Spinal cord (tissue), 10 donors: ENCODE results near the gene KCNQ5. TPM values are rescaled to one million over a fixed set of nuclear protein-coding genes. Genes with fewer than 3 reads are reported as not detected.

Experiments used
- DNase-seq, 6 donors: peaks; one replicate each; pipeline versions ENCODE4 v3.0.0 to v3.0.0-alpha.2; 2013 to 2015; ENCODE audit warnings: low spot score in 6 of 6, low read depth in 4 of 6
- H3K27ac ChIP-seq: one replicate; pipeline ENCODE4 v1.5.1; 2013; ENCODE audit warnings: low read depth, low read length, control low read depth
- H3K27me3 ChIP-seq: one replicate; pipeline ENCODE4 v1.6.1; 2013; ENCODE audit warnings: low read length; ENCODE audit not compliant: control insufficient read depth, insufficient read depth
- H3K36me3 ChIP-seq: one replicate; pipeline ENCODE4 v1.6.1; 2013; ENCODE audit warnings: low read length; ENCODE audit not compliant: control insufficient read depth, insufficient read depth
- H3K4me1 ChIP-seq: one replicate; pipeline ENCODE4 v1.6.1; 2013; ENCODE audit warnings: low read length; ENCODE audit not compliant: control insufficient read depth, insufficient read depth
- H3K4me3 ChIP-seq: one replicate; pipeline ENCODE4 v1.5.1; 2013; ENCODE audit warnings: low read depth, low read length, control low read depth
- H3K9me3 ChIP-seq: one replicate; pipeline ENCODE4 v1.6.1; 2013; ENCODE audit warnings: low read length; ENCODE audit not compliant: control insufficient read depth, insufficient read depth
- WGBS: methylation state at CpG from one replicate; pipeline ENCODE4 v1.1.5; 2013; ENCODE audit warnings: missing lambda C conversion rate; ENCODE audit not compliant: insufficient coverage; 5-methylcytosine and 5-hydroxymethylcytosine counted together
- polyA plus RNA-seq, 2 donors: library from polyadenylated mRNA; unstranded; fragments of 120-200 nt; gene quantifications; one replicate each; pipeline ENCODE4 v1.2.1, GENCODE V29; 2013; ENCODE audit not compliant: insufficient read length in 2 of 2
- total RNA-seq, 2 donors: library from RNA; depleted of rRNA in 1 of 2; stranded (reverse); fragments of 120-200 nt in 1 of 2; fragments of >200 nt in 1 of 2; gene quantifications; one replicate each; pipeline versions ENCODE4 v1.2.3 to v1.2.4, GENCODE V29; 2013 to 2014
- donor health status: healthy.

KCNQ5 gene
- total and polyA plus RNA-seq, 4 donors, result 2.4 to 9.2 (median 6.5) TPM

DNA sequence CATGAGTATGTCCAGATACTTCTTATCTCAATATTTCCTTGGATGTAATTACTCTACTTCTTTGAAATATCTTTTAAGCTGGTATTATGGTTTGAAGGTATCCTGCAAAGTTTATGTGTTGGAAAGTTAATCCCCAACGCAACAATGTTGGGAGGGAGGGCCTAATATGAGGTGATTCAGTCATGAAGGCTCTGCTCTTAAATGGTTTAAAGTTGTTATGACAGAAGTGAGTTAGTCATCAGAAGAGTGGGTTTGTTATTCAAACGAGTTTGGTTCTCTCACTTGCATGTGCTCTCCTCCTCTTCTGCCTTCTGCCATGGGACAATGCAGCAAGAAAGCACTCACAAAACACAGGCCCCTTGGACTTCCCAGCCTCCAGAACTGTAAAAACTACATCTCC lies 176.3 kb downstream of the KCNQ5 start:
- H3K27me3 ChIP-seq, result no peaks in the 10 kb centered on the region
- DNase-seq, result no peak
- no peaks in the 10 kb centered on the region for H3K36me3 ChIP-seq
- H3K4me1 ChIP-seq, result no peaks in the 10 kb centered on the region
- no peak overlapping the region for H3K27ac ChIP-seq
- WGBS, result 83% methylated on average over 1 of the region's 2 CpGs
- H3K4me3 ChIP-seq, result no peak overlapping the region
- no peaks in the 10 kb centered on the region for H3K9me3 ChIP-seq

DNA sequence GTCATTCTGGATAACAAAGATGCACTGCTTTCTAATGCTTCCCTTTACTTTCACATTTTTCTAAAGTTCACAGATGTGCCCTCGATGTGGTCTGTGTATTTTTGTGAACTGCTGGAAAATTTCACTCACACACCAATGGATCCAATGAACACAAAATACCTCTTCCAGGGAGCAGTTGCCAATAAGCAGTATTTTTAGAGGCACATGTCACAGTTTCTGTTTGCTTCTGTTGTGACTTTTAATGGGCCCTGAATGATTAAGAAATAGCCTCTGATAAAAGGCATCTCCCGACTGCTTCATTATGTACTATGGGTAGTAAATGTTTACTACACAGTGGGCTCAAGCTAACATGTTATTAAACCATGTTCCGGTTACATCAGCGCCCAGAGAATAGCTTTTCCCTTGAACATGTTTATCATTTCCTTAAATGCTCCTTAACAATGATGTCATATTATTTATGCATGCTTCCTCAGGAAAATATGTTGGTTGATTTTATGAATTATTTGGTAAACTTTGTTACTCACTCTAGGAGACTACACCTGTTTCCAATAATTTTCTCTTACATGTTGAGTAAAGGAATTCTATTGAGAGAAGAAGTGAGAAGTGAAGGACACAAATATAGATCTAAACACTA lies 188.0 kb downstream of the KCNQ5 start:
- no CpG with 5 or more reads among the region's 4 CpGs for WGBS
- Histone ChIP-seq H3K27ac (no peak overlapping the region), H3K27me3 (no peaks in the 10 kb centered on the region), H3K9me3 (no peaks in the 10 kb centered on the region), H3K4me1 (no peaks in the 10 kb centered on the region), H3K4me3 (no peak overlapping the region), H3K36me3 (no peaks in the 10 kb centered on the region)
- DNase-seq, result no peak

DNA sequence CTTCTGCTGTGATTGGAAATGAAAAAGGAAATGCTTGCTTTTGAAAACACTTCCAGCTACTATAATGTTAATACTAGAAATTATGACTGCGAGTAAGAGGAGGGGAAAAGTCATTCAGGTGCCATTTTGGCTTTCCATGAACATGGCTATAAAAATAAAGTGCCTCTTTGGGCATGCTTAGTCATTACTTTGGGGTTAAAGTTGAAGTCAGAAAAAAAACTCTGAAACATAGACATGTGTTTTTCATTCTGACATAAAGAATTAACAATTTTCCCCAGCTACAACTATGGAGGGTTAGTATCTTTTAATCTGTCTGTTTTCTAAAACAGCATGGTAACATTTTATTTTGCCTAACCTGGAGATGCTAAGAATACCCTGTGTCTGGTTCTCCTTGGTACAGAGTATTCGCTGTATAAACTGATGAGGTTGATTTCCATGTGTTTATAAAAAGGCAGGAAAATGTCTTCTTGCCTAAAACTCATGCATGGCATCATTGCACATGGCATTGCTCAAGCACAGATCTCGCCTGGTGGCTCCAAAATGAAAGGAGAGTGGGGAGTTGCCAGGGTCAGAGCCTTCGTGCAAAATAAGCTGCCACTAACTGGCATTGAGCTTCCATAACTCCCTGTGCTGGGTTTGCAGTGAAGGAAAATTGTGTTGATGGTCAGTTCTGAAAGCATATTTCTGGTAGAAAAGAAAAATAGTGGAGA lies 188.9 kb downstream of the KCNQ5 start:
- Histone ChIP-seq H3K36me3 (no peaks in the 10 kb centered on the region), H3K4me3 (no peak overlapping the region), H3K9me3 (no peaks in the 10 kb centered on the region), H3K4me1 (no peaks in the 10 kb centered on the region), H3K27ac (no peak overlapping the region), H3K27me3 (no peaks in the 10 kb centered on the region)
- no peak for DNase-seq
- 94% methylated on average over 2 of the region's 4 CpGs for WGBS

DNA sequence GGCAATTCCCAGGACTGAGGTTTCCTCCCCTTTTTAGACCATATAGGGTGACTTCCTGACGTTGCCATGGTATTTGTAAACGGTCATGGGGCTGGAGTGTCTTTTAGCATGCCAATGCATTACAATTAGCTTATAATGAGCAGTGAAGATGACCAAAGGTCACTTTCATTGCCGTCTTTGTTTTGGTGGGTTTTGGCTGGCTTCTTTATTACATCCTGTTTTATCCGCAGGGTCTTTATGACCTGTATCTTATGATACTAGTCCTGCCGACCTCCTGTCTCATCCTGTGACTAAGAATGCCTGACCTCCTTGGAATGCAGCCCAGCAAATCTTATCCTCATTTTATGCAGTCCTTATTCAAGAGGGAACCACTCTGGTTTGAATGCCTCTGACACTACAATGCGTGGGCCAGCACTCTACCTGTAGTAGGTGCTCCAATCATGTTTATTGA lies 190.1 kb downstream of the KCNQ5 start:
- Histone ChIP-seq H3K27me3 (no peaks in the 10 kb centered on the region), H3K9me3 (no peaks in the 10 kb centered on the region), H3K36me3 (no peaks in the 10 kb centered on the region), H3K27ac (no peak overlapping the region), H3K4me3 (no peak overlapping the region), H3K4me1 (no peaks in the 10 kb centered on the region)
- DNase-seq, result no peak
- WGBS, result 17% methylated on average over 2 of the region's 6 CpGs

DNA sequence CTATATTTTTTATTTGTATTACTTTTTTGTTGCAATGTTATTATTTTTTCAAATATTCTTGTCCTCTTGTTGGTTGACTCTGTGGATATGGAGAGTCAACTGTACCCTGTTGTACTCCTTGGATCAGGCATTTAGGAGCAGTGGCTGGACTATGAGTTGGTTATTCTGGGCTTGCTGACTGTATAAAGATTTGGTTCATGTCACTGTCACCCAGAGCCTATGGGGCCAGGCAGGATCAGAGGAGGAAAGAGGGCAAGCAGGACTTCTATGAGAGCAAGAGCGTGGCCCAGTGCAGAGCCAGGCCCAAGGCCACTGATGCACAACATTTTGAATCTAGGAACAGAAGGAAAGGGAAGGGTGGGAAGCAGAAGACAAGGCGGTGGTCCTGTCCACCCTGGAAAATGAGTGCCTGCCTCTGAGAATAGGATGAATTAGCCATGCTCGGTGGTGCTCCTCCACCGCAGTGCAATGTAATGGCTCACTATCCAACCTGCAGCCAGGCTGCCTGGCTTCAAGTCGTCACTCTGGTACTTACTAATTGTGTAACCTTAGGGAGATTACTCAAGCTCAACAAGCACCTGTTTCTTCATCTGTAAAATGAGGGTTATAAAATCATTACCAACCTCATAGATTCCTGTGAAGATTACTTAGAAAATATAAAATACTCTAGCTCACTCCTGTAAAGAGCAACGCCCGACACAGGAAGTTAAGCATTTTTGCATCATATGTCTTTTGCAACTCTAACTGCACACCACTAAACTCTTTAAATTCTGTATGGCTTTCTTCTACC lies 192.1 kb downstream of the KCNQ5 start:
- DNase-seq, result no peak
- WGBS, result 94% methylated on average over 4 of the region's 7 CpGs
- H3K27ac ChIP-seq, result no peak overlapping the region
- H3K36me3 ChIP-seq, result no peaks in the 10 kb centered on the region
- H3K4me1 ChIP-seq, result no peaks in the 10 kb centered on the region
- H3K4me3 ChIP-seq, result no peak overlapping the region
- H3K27me3 ChIP-seq, result no peaks in the 10 kb centered on the region
- H3K9me3 ChIP-seq, result no peaks in the 10 kb centered on the region

DNA sequence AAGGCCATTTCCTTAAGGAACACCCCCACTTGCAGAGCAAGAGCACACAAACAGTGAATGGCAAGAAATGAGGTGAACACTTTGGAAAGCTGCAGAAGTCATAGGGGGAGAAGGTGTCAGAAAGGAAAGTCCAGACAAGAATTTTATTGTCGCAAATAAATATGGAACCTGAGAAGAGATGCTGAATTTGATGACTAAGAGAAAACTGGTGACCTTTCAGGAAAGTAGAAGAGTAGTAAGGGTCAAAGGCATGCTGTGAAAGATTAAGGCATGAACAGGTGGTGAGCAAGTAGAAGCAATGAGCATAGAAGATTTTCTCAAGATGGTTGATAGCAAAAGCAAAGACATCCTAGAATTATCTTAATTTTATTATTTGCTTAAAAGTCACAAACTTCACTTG lies 194.2 kb downstream of the KCNQ5 start:
- Histone ChIP-seq H3K27me3 (no peaks in the 10 kb centered on the region), H3K9me3 (no peaks in the 10 kb centered on the region), H3K27ac (no peak overlapping the region), H3K4me1 (no peaks in the 10 kb centered on the region), H3K36me3 (no peaks in the 10 kb centered on the region), H3K4me3 (no peak overlapping the region)
- WGBS, result 85% methylated on average over 1 of the region's 1 CpG
- no peak for DNase-seq

DNA sequence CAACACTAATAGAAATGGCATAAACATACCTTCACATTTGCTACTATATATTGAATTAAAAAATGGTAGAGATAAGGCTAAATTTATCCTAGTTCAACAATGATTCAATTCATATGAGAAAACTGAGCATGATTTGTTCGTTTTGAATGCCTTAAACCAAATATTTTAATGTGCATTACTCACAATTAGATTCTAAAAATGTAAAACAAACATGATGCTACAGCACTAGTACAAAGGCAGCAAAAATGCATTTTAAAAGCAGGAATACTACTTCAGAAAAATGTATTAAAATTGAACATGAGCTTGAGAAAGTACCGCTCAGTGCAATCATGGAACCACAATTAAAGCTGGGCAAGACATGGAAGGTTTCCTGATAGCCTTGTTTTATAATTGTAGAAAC lies 195.3 kb downstream of the KCNQ5 start:
- H3K27me3 ChIP-seq, result no peaks in the 10 kb centered on the region
- H3K36me3 ChIP-seq, result no peaks in the 10 kb centered on the region
- H3K4me1 ChIP-seq, result no peaks in the 10 kb centered on the region
- H3K27ac ChIP-seq, result no peak overlapping the region
- no peak overlapping the region for H3K4me3 ChIP-seq
- 100% methylated on average over 1 of the region's 2 CpGs for WGBS
- DNase-seq, result no peak
- H3K9me3 ChIP-seq, result no peaks in the 10 kb centered on the region

DNA sequence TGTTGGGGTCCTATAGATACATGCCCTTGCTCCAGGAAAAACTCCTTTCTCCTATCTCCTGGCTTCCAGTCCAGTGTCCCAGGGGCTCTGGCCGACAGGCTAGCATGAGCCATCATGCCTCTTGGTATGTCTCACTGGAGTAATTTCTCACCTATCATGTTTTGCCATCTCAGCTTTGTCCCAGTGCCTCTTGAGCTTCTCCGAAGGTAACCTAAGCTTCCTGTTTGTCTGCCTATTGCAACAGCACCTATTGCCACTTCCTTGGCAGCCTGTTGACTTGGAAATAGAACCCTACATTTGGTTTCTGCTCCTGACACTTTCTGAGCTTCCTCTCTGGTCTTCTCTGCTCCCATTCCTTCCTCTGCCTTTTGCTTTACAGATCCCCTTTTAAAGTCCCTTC lies 197.7 kb downstream of the KCNQ5 start:
- no peaks in the 10 kb centered on the region for H3K9me3 ChIP-seq
- H3K36me3 ChIP-seq, result no peaks in the 10 kb centered on the region
- H3K27me3 ChIP-seq, result no peaks in the 10 kb centered on the region
- no peak overlapping the region for H3K4me3 ChIP-seq
- H3K27ac ChIP-seq, result no peak overlapping the region
- H3K4me1 ChIP-seq, result no peaks in the 10 kb centered on the region
- WGBS, result 84% methylated on average over 2 of the region's 2 CpGs
- no peak for DNase-seq

DNA sequence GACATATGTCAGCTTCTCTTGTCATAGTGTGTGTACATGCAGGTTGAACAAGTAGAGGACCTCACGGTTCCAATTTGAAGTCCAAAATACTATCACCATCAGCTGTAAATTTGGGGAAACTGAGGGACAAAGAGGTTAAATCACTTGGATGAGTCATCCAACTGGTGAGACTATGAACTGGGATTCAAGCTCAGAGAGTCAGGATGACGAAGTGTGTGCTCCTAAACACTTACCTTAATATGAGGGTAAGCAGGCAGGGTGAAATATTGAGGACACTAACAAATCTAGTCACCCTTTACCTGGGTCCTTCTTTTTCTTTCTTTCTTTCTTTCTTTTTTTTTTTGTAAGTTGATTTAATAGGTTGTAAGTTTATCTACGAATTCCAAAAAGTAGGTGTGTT lies 198.3 kb downstream of the KCNQ5 start:
- Histone ChIP-seq H3K4me1 (no peaks in the 10 kb centered on the region), H3K36me3 (no peaks in the 10 kb centered on the region), H3K4me3 (no peak overlapping the region), H3K9me3 (no peaks in the 10 kb centered on the region), H3K27me3 (no peaks in the 10 kb centered on the region), H3K27ac (no peak overlapping the region)
- no peak for DNase-seq
- 83% methylated on average over 1 of the region's 3 CpGs for WGBS
